OCI-LY3 (cell line): Measurements from ENCODE around the gene DHCR7.

ENCODE experiments used
- H2AFZ ChIP-seq: fragments of 200-600, 300-600 bp; shearing (Covaris generic); 2 replicates; pipeline ENCODE4 v1.6.0; 2014; ENCODE audit warnings: antibody characterized with exemption, low read depth, low read length
- H3K27ac ChIP-seq: fragments of 200-600, 300-600 bp; sonication (generic); 2 replicates; pipeline ENCODE4 v1.5.1; 2014; ENCODE audit warnings: mild to moderate bottlenecking, low read length, moderate library complexity, mixed read lengths
- H3K27me3 ChIP-seq: fragments of 200-600, 300-600 bp; sonication (generic); 2 replicates; pipeline ENCODE4 v1.6.1; 2014; ENCODE audit warnings: low read depth, low read length, mixed read lengths
- H3K36me3 ChIP-seq: fragments of 200-600, 300-600 bp; sonication (generic); replicated peaks from 2 replicates; pipeline ENCODE3; 2014; ENCODE audit warnings: low read depth, low read length, mixed read lengths
- H3K4me1 ChIP-seq: fragments of 300-600, 200-600 bp; sonication (generic); 2 replicates; pipeline ENCODE4 v1.6.1; 2014; ENCODE audit warnings: low read length, mixed read lengths
- H3K4me2 ChIP-seq: fragments of 200-600, 300-600 bp; sonication (generic); 2 replicates; pipeline ENCODE4 v1.6.1; 2014; ENCODE audit warnings: low read length, mixed read lengths
- H3K4me3 ChIP-seq: fragments of 300-600, 200-600 bp; sonication (generic); 2 replicates; pipeline ENCODE4 v1.5.1; 2014; ENCODE audit warnings: antibody characterized with exemption, mild to moderate bottlenecking, low read length, moderate library complexity
- H3K79me2 ChIP-seq: fragments of 300-600, 200-600 bp; shearing (Covaris generic); 2 replicates; pipeline ENCODE4 v1.6.1; 2014; ENCODE audit warnings: mild to moderate bottlenecking, low read length, mixed read lengths
- H3K9ac ChIP-seq: fragments of 300-600, 200-600 bp; shearing (Covaris generic); 2 replicates; pipeline ENCODE4 v1.6.0; 2014; ENCODE audit warnings: mild to moderate bottlenecking, low read length, moderate library complexity
- H3K9me3 ChIP-seq: fragments of 200-600, 300-600 bp; shearing (Covaris generic); 2 replicates; pipeline ENCODE4 v1.6.1; 2014; ENCODE audit warnings: low read length, mixed read lengths; ENCODE audit not compliant: insufficient read depth
- H4K20me1 ChIP-seq: fragments of 200-600, 300-600 bp; sonication (generic); 2 replicates; pipeline ENCODE4 v1.6.1; 2016; ENCODE audit warnings: low read length, mixed read lengths; ENCODE audit not compliant: insufficient read depth
- CTCF ChIP-seq: fragments of 200-600, 300-600 bp; sonication (generic); IDR thresholded peaks from 2 replicates; pipeline ENCODE4 v1.5.1; 2014; ENCODE audit warnings: antibody characterized with exemption, low read length, low read depth
- EZH2phosphoT487 ChIP-seq: fragments of 200-600 bp; shearing (Covaris generic); IDR thresholded peaks from 2 replicates; pipeline ENCODE4 v1.6.1; 2018; ENCODE audit warnings: antibody characterized with exemption, mixed run types, low read depth

Gene DHCR7

DNA sequence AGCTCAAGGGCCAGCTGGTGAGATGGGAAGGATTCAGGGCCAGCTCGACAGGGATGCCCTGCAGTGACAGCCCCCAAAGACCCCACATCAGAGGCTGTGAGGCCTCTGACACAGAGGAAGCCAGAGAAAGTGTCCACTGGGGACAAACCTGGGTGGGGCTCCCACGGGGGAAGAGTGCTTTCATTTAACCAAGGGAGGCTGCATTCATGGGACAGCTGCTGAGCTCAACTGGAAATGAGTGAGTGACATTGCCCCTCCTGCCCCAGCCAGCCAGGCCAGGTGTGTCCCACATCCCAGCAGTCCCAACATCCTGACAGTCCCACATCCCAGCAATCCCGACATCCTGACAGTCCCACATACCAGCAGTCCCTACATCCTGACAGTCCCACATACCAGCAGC is 61.0 kb downstream of the DHCR7 start:
- no peak overlapping the region for H2AFZ ChIP-seq
- no peaks in the 10 kb centered on the region for H3K79me2 ChIP-seq
- H3K9me3 ChIP-seq: no peaks in the 10 kb centered on the region; the same call in 1 of the 2 replicates
- peaks cover 9% of the 10 kb centered on the region for H3K4me1 ChIP-seq
- H3K9ac ChIP-seq: no peak overlapping the region
- TF ChIP-seq CTCF (no peak), EZH2phosphoT487 (no peak)
- H3K27me3 ChIP-seq: peaks cover 61% of the 10 kb centered on the region
- no peaks in the 10 kb centered on the region for H3K36me3 ChIP-seq
- no peaks in the 10 kb centered on the region for H4K20me1 ChIP-seq
- H3K4me2 ChIP-seq: no peak overlapping the region
- H3K27ac ChIP-seq: no peak overlapping the region
- H3K4me3 ChIP-seq: no peak overlapping the region

DNA sequence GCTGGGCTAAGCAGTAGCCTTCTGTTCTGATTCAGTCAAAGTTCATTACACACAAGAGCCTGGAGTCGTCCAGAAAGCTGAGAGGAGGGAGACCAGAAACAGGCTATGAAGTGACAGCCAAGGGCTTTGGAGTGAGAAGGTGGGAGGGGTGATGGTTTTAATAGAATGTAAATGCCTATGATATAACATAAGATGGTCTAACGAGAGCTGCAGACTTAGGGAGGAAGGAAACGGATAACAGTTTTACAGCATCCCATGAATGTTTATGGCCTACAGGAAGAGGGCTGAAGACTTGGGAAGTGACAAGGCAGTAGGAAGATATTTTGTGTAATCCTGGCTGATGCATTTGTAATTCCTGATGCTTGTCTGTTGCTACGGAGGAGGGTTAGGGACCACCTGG is 62.0 kb downstream of the DHCR7 start:
- no peaks in the 10 kb centered on the region for H4K20me1 ChIP-seq
- TF ChIP-seq CTCF (no peak), EZH2phosphoT487 (no peak)
- H3K27ac ChIP-seq: no peak overlapping the region
- no peak overlapping the region for H3K4me3 ChIP-seq
- H2AFZ ChIP-seq: no peak overlapping the region
- peaks cover 9% of the 10 kb centered on the region for H3K4me1 ChIP-seq
- no peaks in the 10 kb centered on the region for H3K79me2 ChIP-seq
- H3K9ac ChIP-seq: no peak overlapping the region
- H3K9me3 ChIP-seq: no peaks in the 10 kb centered on the region; the same call in 1 of the 2 replicates
- H3K4me2 ChIP-seq: no peak overlapping the region
- H3K27me3 ChIP-seq: peaks cover 63% of the 10 kb centered on the region
- no peaks in the 10 kb centered on the region for H3K36me3 ChIP-seq

DNA sequence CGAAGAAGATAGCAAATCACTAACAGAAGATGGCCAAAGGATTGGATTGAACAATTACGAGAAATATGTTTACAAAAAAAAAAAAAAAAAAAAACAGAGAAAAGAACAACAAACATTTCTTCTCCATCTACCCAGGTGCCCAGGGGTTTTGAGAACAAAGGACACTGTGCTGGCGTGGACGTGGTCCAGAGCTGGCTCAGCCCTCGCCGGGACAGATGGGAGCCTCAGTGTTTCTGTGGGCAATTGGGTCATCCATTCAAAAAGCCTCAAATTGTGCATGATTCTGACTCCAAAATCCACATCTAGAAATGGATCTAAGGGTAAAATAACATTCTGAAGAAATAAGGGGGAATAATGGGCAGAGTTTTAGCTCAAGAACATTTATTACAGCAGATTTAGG is 63.1 kb downstream of the DHCR7 start:
- no peaks in the 10 kb centered on the region for H3K36me3 ChIP-seq
- no peaks in the 10 kb centered on the region for H3K79me2 ChIP-seq
- no peak overlapping the region for H3K27ac ChIP-seq
- no peak overlapping the region for H3K4me3 ChIP-seq
- H3K9me3 ChIP-seq: no peaks in the 10 kb centered on the region; the same call in 1 of the 2 replicates
- TF ChIP-seq EZH2phosphoT487: no peak
- TF ChIP-seq CTCF: no peak
- H3K27me3 ChIP-seq: peaks cover 54% of the 10 kb centered on the region
- H2AFZ ChIP-seq: no peak overlapping the region
- H3K4me2 ChIP-seq: no peak overlapping the region
- no peaks in the 10 kb centered on the region for H4K20me1 ChIP-seq
- H3K4me1 ChIP-seq: peaks cover 9% of the 10 kb centered on the region
- no peak overlapping the region for H3K9ac ChIP-seq

- Histone ChIP-seq H2AFZ (no peak overlapping the region), H3K27me3 (peaks cover 52% of the 10 kb centered on the region), H3K4me3 (no peak overlapping the region), H3K9ac (no peak overlapping the region), H3K27ac (no peak overlapping the region), H3K4me1 (peaks cover 9% of the 10 kb centered on the region), H3K4me2 (no peak overlapping the region), H3K9me3 (no peaks in the 10 kb centered on the region; the same call in 1 of the 2 replicates), H3K79me2 (no peaks in the 10 kb centered on the region), H3K36me3 (no peaks in the 10 kb centered on the region), H4K20me1 (no peaks in the 10 kb centered on the region)
- TF ChIP-seq EZH2phosphoT487: no peak
- TF ChIP-seq CTCF: no peak
Observed at GRCh38 chr11:71384561-71384960, 63.6 kb downstream of the DHCR7 start.
